ENCODE measurements around the gene PLCG2. TPM values are rescaled to one million over a fixed set of nuclear protein-coding genes. Genes with fewer than 3 reads are reported as not detected.

Gene PLCG2
- total RNA-seq, 6 experiments from 2014 or later: 11.1 to 23.1 (median 17.7) TPM

DNA sequence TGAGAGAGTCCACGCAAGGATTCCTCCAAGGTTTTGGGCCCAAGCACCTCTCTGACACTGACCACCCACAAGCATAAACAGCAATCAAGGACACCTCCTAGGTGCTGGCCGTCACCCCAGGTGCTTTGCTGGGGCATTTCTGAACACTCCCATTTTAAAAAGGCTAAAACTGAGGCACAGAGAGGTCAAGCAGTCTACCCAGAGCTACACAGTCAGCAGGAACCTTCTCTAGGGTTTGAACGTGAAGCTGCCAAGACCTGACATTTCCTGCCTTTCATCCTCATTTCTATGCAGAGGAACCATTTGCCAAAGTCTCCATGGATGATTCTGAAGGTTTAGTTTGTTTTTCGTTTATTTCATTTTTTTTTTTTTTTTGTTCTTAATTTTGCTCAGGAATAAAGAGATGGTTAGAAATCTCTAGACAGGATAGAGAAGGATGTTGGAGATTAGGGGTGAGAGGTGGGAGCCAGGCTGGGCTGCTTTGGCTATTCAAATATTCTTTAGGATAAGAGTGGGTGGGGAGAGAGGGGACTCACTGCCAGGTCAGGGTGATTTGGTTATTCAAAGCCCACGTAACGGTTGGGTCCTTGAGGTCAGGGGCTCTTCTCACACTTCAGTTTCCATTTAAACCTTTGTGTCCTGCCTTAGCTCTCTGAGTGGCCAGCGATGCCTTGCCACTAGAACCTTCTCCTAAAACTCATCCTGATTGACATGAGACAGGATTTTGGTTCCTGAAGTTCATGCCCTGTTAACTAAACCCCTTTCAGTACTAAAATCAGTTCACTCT is 6.2 kb downstream of the PLCG2 start:
- Histone ChIP-seq H3K27me3 (no peaks in the 10 kb centered on the region), H3K4me3 (no peak overlapping the region), H3K9me3 (no peaks in the 10 kb centered on the region), H3K4me1 (peaks cover 0 to 18% (median 0%) of the 10 kb centered on the region in 4 donors), H3K36me3 (no peaks in the 10 kb centered on the region), H3K27ac (no peak overlapping the region)
- DNase-seq: no peak
- ATAC-seq: no peak
- no peak for TF ChIP-seq POLR2A (IDR thresholded peaks at IDR 0.05)
- TF ChIP-seq, protein P1, sequence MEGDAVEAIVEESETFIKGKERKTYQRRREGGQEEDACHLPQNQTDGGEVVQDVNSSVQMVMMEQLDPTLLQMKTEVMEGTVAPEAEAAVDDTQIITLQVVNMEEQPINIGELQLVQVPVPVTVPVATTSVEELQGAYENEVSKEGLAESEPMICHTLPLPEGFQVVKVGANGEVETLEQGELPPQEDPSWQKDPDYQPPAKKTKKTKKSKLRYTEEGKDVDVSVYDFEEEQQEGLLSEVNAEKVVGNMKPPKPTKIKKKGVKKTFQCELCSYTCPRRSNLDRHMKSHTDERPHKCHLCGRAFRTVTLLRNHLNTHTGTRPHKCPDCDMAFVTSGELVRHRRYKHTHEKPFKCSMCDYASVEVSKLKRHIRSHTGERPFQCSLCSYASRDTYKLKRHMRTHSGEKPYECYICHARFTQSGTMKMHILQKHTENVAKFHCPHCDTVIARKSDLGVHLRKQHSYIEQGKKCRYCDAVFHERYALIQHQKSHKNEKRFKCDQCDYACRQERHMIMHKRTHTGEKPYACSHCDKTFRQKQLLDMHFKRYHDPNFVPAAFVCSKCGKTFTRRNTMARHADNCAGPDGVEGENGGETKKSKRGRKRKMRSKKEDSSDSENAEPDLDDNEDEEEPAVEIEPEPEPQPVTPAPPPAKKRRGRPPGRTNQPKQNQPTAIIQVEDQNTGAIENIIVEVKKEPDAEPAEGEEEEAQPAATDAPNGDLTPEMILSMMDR (IDR thresholded peaks at IDR 0.05): no peak
- WGBS (ENCODE audit: insufficient coverage, low coverage, low lambda C conversion rate, missing lambda C conversion rate): 82% methylated on average over 5 of the region's 7 CpGs
- intact Hi-C loops (cut with DNase I): no loop called here

DNA sequence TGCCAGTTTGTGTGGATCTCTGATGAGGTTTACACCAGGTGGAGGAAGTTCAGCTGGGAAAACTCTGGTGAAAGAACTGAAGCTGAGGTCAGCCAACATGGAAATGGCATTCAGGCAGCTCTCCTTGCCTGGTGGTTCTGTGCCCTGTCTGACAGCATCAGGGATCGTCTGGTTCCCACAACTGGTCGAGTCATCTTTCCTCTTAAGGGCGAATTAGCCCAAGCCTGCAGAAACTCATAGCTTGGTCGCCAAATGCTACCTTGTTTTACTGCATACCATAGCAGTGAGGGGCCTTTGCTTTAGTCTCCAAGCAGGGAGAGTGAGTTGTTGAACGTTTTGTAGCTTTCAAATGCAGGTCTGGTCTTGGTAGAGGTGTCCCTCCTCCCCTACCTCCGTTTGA is 7.2 kb downstream of the PLCG2 start:
- no peaks in the 10 kb centered on the region for H3K27me3 ChIP-seq
- H3K36me3 ChIP-seq: no peaks in the 10 kb centered on the region
- no peak overlapping the region for H3K4me3 ChIP-seq
- DNase-seq (no peak), ATAC-seq (peak in 3 of 4 donors; percentile 9 to 66 (median 45))
- H3K9me3 ChIP-seq: no peaks in the 10 kb centered on the region
- peak overlapping the region in 1 of 3 donors; percentile 21 for H3K27ac ChIP-seq
- TF ChIP-seq POLR2A (IDR thresholded peaks at IDR 0.05): no peak
- TF ChIP-seq, protein P1 (IDR thresholded peaks at IDR 0.05): no peak
- WGBS (ENCODE audit: insufficient coverage, low coverage, low lambda C conversion rate, missing lambda C conversion rate): 40% methylated on average over 4 of the region's 6 CpGs
- intact Hi-C loops (cut with DNase I): no loop called here
- H3K4me1 ChIP-seq: peaks cover 0 to 18% (median 0%) of the 10 kb centered on the region in 4 donors

DNA sequence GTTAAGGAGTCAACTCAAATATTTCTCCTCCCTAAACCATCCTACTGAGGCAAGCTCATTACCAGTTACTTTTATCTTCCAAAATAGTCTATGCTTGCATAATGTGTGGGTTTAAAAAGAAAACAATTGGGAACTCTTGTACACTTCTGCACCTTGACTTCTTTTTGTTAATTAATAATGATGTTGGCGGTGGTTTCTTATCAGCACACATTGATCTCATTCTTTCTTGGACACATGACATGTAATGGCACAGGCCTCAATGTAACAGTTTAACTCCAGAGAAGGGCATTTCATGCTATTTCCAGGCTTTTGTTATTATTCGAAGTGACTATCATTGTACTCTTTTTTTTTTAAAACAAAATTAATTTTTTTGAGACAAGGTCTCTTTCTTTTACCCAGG is 7.8 kb downstream of the PLCG2 start:
- H3K4me1 ChIP-seq: peaks cover 0 to 18% (median 0%) of the 10 kb centered on the region in 4 donors
- DNase-seq (no peak), ATAC-seq (peak; percentile 27 to 59 (median 48))
- H3K9me3 ChIP-seq: no peaks in the 10 kb centered on the region
- H3K4me3 ChIP-seq: no peak overlapping the region
- WGBS (ENCODE audit: insufficient coverage, low coverage, low lambda C conversion rate, missing lambda C conversion rate): 42% methylated on average over 2 of the region's 2 CpGs
- H3K36me3 ChIP-seq: no peaks in the 10 kb centered on the region
- H3K27me3 ChIP-seq: no peaks in the 10 kb centered on the region
- H3K27ac ChIP-seq: no peak overlapping the region
- intact Hi-C loops (cut with DNase I): no loop called here
- TF ChIP-seq, protein P1 (IDR thresholded peaks at IDR 0.05): no peak
- TF ChIP-seq POLR2A (IDR thresholded peaks at IDR 0.05): no peak

- ATAC-seq: no peak
Observed at GRCh38 chr16:81787659-81788058, 8.6 kb downstream of the PLCG2 start.

More at GRCh38 chr16:81787659-81788058, 8.6 kb downstream of the PLCG2 start:
- intact Hi-C loops (cut with DNase I): no loop called here
- H3K27me3 ChIP-seq: no peaks in the 10 kb centered on the region
- H3K9me3 ChIP-seq: no peaks in the 10 kb centered on the region
- DNase-seq: no peak
- H3K4me3 ChIP-seq: no peak overlapping the region
- TF ChIP-seq POLR2A (IDR thresholded peaks at IDR 0.05): no peak
- TF ChIP-seq, protein P1 (IDR thresholded peaks at IDR 0.05): no peak
- WGBS (ENCODE audit: insufficient coverage, low coverage, low lambda C conversion rate, missing lambda C conversion rate): 72% methylated on average over 6 of the region's 6 CpGs
- H3K27ac ChIP-seq: no peak overlapping the region
- H3K36me3 ChIP-seq: no peaks in the 10 kb centered on the region
- peaks cover 0 to 18% (median 0%) of the 10 kb centered on the region in 4 donors for H3K4me1 ChIP-seq
